Endothelial cell of umbilical vein (primary cell): ENCODE results near the gene CAMKMT.

Source experiments
- EZH2 ChIP-seq: IDR thresholded peaks from 2 replicates; pipeline ENCODE4 v1.6.1; 2012; ENCODE audit warnings: borderline replicate concordance, low read depth, mild to moderate bottlenecking, moderate library complexity, low read length, inconsistent platforms; ENCODE audit not compliant: severe bottlenecking
- JUN ChIP-seq: IDR thresholded peaks from 2 replicates; pipeline ENCODE4 v1.6.1; 2011; ENCODE audit warnings: borderline replicate concordance, low read depth; ENCODE audit not compliant: insufficient read length, insufficient read depth
- POLR2A ChIP-seq: IDR thresholded peaks from 2 replicates; pipeline ENCODE4 v1.6.1; 2012; ENCODE audit warnings: low read depth, mild to moderate bottlenecking, control low read depth, low read length
- POLR2AphosphoS5 ChIP-seq: IDR thresholded peaks from 2 replicates; pipeline ENCODE4 v1.6.1; 2012; ENCODE audit warnings: low read depth, mild to moderate bottlenecking, control low read depth, low read length, moderate library complexity; ENCODE audit not compliant: insufficient read depth
- TF ChIP-seq, protein P1 (sequence below), 2 donors: IDR thresholded peaks; 1 replicate in 1 of 2; 2 replicates in 1 of 2; pipeline ENCODE4 v1.5.1; 2011; ENCODE audit warnings: low read length in 2 of 2, mild to moderate bottlenecking in 2 of 2, moderate library complexity in 2 of 2, control low read depth in 1 of 2, inconsistent platforms in 1 of 2, low read depth in 1 of 2; ENCODE audit not compliant: insufficient read depth in 1 of 2; ENCODE audit errors: extremely low read depth in 1 of 2
- TF ChIP-seq, protein P2 (sequence below): IDR thresholded peaks from 2 replicates; pipeline ENCODE4 v1.6.1; 2011; ENCODE audit not compliant: insufficient read depth, insufficient read length

DNA sequence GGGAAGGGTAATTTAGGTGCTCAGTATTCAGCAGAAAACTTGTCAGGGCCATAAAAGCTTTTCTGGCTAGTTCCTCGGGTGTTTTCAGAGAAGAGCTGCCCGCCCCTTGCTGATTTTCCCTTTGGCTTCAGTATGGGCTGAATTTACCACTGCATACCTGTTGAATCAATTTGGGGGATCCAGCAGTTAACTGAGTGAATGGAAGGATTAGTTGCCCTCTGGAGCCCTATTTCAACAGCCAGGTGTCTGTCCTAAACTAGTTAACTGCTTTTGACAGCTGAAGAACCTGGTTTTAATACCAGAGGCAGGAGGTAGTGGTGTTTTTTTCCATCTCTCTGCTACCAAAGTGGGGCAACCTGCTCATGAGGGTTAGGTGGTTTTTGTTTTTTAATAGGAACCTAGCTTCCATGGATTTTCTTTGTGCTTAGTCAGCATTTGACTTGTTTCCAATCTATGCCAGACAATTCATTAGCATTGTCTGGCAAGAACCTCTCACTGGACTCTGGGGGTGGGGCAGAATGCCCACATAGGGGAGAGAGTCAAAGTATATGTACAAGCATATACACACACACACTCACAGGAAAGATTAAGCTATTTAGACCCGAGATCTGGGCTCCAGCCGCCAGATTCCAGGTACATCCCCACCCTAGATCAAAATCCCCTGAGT is 413.2 kb downstream of the CAMKMT start:
- TF ChIP-seq POLR2A (no peak), JUN (no peak), POLR2AphosphoS5 (no peak), EZH2 (no peak)
- TF ChIP-seq, protein P1, sequence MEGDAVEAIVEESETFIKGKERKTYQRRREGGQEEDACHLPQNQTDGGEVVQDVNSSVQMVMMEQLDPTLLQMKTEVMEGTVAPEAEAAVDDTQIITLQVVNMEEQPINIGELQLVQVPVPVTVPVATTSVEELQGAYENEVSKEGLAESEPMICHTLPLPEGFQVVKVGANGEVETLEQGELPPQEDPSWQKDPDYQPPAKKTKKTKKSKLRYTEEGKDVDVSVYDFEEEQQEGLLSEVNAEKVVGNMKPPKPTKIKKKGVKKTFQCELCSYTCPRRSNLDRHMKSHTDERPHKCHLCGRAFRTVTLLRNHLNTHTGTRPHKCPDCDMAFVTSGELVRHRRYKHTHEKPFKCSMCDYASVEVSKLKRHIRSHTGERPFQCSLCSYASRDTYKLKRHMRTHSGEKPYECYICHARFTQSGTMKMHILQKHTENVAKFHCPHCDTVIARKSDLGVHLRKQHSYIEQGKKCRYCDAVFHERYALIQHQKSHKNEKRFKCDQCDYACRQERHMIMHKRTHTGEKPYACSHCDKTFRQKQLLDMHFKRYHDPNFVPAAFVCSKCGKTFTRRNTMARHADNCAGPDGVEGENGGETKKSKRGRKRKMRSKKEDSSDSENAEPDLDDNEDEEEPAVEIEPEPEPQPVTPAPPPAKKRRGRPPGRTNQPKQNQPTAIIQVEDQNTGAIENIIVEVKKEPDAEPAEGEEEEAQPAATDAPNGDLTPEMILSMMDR (IDR thresholded peaks at IDR 0.05; ENCODE audit: extremely low read depth in 1 of 2, insufficient read depth in 1 of 2, low read depth in 1 of 2, low read length in 2 of 2): no peak
- TF ChIP-seq, protein P2, sequence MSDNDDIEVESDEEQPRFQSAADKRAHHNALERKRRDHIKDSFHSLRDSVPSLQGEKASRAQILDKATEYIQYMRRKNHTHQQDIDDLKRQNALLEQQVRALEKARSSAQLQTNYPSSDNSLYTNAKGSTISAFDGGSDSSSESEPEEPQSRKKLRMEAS: no peak
